Measurements from ENCODE around the gene TRIM22.
"Not testable (repeated sequence)": the region's sequence is repeated elsewhere in the genome, so short reads cannot be mapped to it uniquely, and the experiment has no call there.

TRIM22 gene

GRCh38 chr11:5691238-5691963 lies 1.8 kb downstream of the TRIM22 start:
- not testable (repeated sequence) for DNase-seq (ENCODE audit: low read depth)

- no peak for DNase-seq (ENCODE audit: low read depth)
Measured at GRCh38 chr11:5691964-5692361, 2.4 kb downstream of the TRIM22 start.

- no peak for DNase-seq (ENCODE audit: low read depth)
Measured at GRCh38 chr11:5694642-5695041, 5.1 kb downstream of the TRIM22 start.

- no peak for DNase-seq (ENCODE audit: low read depth)
Measured at GRCh38 chr11:5695580-5695979, 6.0 kb downstream of the TRIM22 start.

GRCh38 chr11:5696210-5696609 lies 6.6 kb downstream of the TRIM22 start:
- no peak for DNase-seq (ENCODE audit: low read depth)

GRCh38 chr11:5698281-5698680 lies 8.7 kb downstream of the TRIM22 start:
- DNase-seq (ENCODE audit: low read depth) = no peak

- DNase-seq (ENCODE audit: low read depth) = no peak
Measured at GRCh38 chr11:5700421-5701054, 10.9 kb downstream of the TRIM22 start.

GRCh38 chr11:5701055-5701577 lies 11.5 kb downstream of the TRIM22 start:
- DNase-seq (ENCODE audit: low read depth) = no peak

GRCh38 chr11:5703741-5704536 lies 14.3 kb downstream of the TRIM22 start:
- no peak for DNase-seq (ENCODE audit: low read depth)

- DNase-seq (ENCODE audit: low read depth) = no peak
Measured at GRCh38 chr11:5705688-5706087, 16.1 kb downstream of the TRIM22 start.

- DNase-seq (ENCODE audit: low read depth) = no peak
Measured at GRCh38 chr11:5712507-5712906, 22.9 kb downstream of the TRIM22 start.

GRCh38 chr11:5713695-5714094 lies 24.1 kb downstream of the TRIM22 start:
- DNase-seq (ENCODE audit: low read depth) = no peak

GRCh38 chr11:5716518-5716917 lies 26.9 kb downstream of the TRIM22 start:
- DNase-seq (ENCODE audit: low read depth) = not testable (repeated sequence)

- no peak for DNase-seq (ENCODE audit: low read depth)
Measured at GRCh38 chr11:5719703-5720495, 30.3 kb downstream of the TRIM22 start.

GRCh38 chr11:5722622-5723021 lies 33.0 kb downstream of the TRIM22 start:
- DNase-seq (ENCODE audit: low read depth) = no peak

GRCh38 chr11:5726351-5726750 lies 36.8 kb downstream of the TRIM22 start:
- no peak for DNase-seq (ENCODE audit: low read depth)

GRCh38 chr11:5727691-5728090 lies 38.1 kb downstream of the TRIM22 start:
- DNase-seq (ENCODE audit: low read depth) = no peak

- DNase-seq (ENCODE audit: low read depth) = no peak
Measured at GRCh38 chr11:5736396-5736795, 46.8 kb downstream of the TRIM22 start, which contains the start of gene OR56B1. Gene OR56B1, plus strand, starts transcription at chr11:5736448. Its CDS starts 69 bp downstream, at chr11:5736517.

GRCh38 chr11:5737091-5737490 lies 47.5 kb downstream of the TRIM22 start:
- DNase-seq (ENCODE audit: low read depth) = no peak

- no peak for DNase-seq (ENCODE audit: low read depth)
Measured at GRCh38 chr11:5737670-5738392, 48.2 kb downstream of the TRIM22 start.

- DNase-seq (ENCODE audit: low read depth) = no peak
Measured at GRCh38 chr11:5738431-5738830, 48.8 kb downstream of the TRIM22 start.
